HepG2 (cell line): ENCODE data around the gene ROM1. TPM values are rescaled to one million over a fixed set of nuclear protein-coding genes. Genes with fewer than 3 reads are reported as not detected.

Experiments
- DBP ChIP-seq: sonication (generic); formaldehyde crosslinking; IDR thresholded peaks from 2 replicates; pipeline ENCODE4 v1.4.0; 2020; ENCODE audit warnings: missing genetic modification reagents; ENCODE audit errors: not compliant biosample characterization
- DRAP1 ChIP-seq: IDR thresholded peaks from 2 replicates; pipeline ENCODE4 v1.6.1; 2016; ENCODE audit warnings: missing genetic modification reagents, missing compliant biosample characterization
- E2F5 ChIP-seq: sonication (generic); formaldehyde crosslinking; conservative IDR thresholded peaks from 2 replicates; pipeline ENCODE4 v1.4.0; 2020; ENCODE audit warnings: missing genetic modification reagents
- GTF2F1 ChIP-seq: fragments of 150-350 bp; IDR thresholded peaks from 2 replicates; pipeline ENCODE4 v1.6.1; 2014; ENCODE audit warnings: low read length
- MED1 ChIP-seq: sonication (generic); formaldehyde crosslinking; IDR thresholded peaks from 2 replicates; pipeline ENCODE4 v1.4.0; 2020; ENCODE audit warnings: missing genetic modification reagents
- NFIC ChIP-seq: IDR thresholded peaks from 2 replicates; pipeline ENCODE4 v1.6.1; 2012; ENCODE audit warnings: mild to moderate bottlenecking, low read length, inconsistent platforms
- PBX2 ChIP-seq: IDR thresholded peaks from 2 replicates; pipeline ENCODE4 v1.6.1; 2016; ENCODE audit warnings: control low read depth
- SMAD3 ChIP-seq: sonication (generic); formaldehyde crosslinking; IDR thresholded peaks from 2 replicates; pipeline ENCODE4 v1.4.0; 2020; ENCODE audit warnings: missing genetic modification reagents
- THYN1 ChIP-seq: sonication (generic); formaldehyde crosslinking; IDR thresholded peaks from 2 replicates; pipeline ENCODE4 v1.8.1; 2023; ENCODE audit warnings: low read depth, mild to moderate bottlenecking, moderate library complexity, missing genetic modification reagents, borderline replicate concordance
- TRAFD1 ChIP-seq: sonication (generic); formaldehyde crosslinking; IDR thresholded peaks from 2 replicates; pipeline ENCODE4 v1.5.1; 2020; ENCODE audit warnings: missing genetic modification reagents, mild to moderate bottlenecking, borderline replicate concordance
- ZBTB26 ChIP-seq: IDR thresholded peaks from 2 replicates; pipeline ENCODE4 v1.6.1; 2016; ENCODE audit warnings: missing compliant biosample characterization, missing genetic modification reagents, borderline replicate concordance
- ZBTB7A ChIP-seq: sonication (generic); formaldehyde crosslinking; IDR thresholded peaks from 2 replicates; pipeline ENCODE4 v1.8.0; 2022; ENCODE audit warnings: mild to moderate bottlenecking, missing genetic modification reagents
- ZNF101 ChIP-seq: sonication (generic); formaldehyde crosslinking; IDR thresholded peaks from 2 replicates; pipeline ENCODE4 v1.4.0; 2020; ENCODE audit warnings: mild to moderate bottlenecking, low read depth, missing genetic modification reagents, borderline replicate concordance
- ZNF251 ChIP-seq: sonication (generic); formaldehyde crosslinking; IDR thresholded peaks from 2 replicates; pipeline ENCODE4 v1.9.0; 2021; ENCODE audit warnings: mild to moderate bottlenecking, missing genetic modification reagents
- ZNF512B ChIP-seq: sonication (generic); formaldehyde crosslinking; IDR thresholded peaks from 2 replicates; pipeline ENCODE4 v1.5.1; 2020; ENCODE audit warnings: missing genetic modification reagents, mild to moderate bottlenecking, borderline replicate concordance
- ZNF740 ChIP-seq: sonication (generic); formaldehyde crosslinking; IDR thresholded peaks from 2 replicates; pipeline ENCODE4 v1.4.0; 2020; ENCODE audit warnings: missing genetic modification reagents
- polyA plus RNA-seq, 8 experiments: library from polyadenylated mRNA; depleted of rRNA in 3 of 8; stranded (reverse) in 7 of 8; unstranded in 1 of 8; fragments of >200 nt; fragmentation: Illumina TruSeq in 4 of 8; extraction: Trizol in 4 of 8; gene quantifications; 2 replicates each; pipeline versions ENCODE4 v1.2.1 to v1.2.3, GENCODE V29; 2011 to 2016; ENCODE audit warnings: low read depth in 4 of 8, missing spikeins in 1 of 8, mixed read lengths in 1 of 8; ENCODE audit not compliant: insufficient read depth in 1 of 8
- total RNA-seq, 5 experiments: library from RNA; depleted of rRNA; stranded (reverse); fragments of >200 nt; fragmentation: Illumina TruSeq; extraction: Trizol; gene quantifications; 2 replicates each; pipeline ENCODE4 v1.2.3, GENCODE V29; 2016; ENCODE audit warnings: low read depth in 1 of 5

The ROM1 gene
- total and polyA plus RNA-seq, 2 of the 13 experiments (the other 11 are each of a cell fraction or from before 2014, with no cell fraction given) = 1.2 to 2.4 TPM

- TF ChIP-seq PBX2 = no peak
- 0 out of 2 replicates have a peak, but pooled peaks have one; percentile 10 for TF ChIP-seq SMAD3
- no peak for TF ChIP-seq DBP
- TF ChIP-seq ZNF512B (CRISPR knock-in tag) = no peak
- no peak for TF ChIP-seq ZNF251 (CRISPR knock-in tag)
- no peak for TF ChIP-seq ZNF740 (CRISPR knock-in tag)
- TF ChIP-seq ZNF101 (CRISPR knock-in tag) = no peak
- TF ChIP-seq E2F5 (CRISPR knock-in tag) = no peak; the same call in 1 of the 2 replicates
- no peak for TF ChIP-seq ZBTB7A (CRISPR knock-in tag)
- no peak for TF ChIP-seq GTF2F1
- peak; percentile 27; the same call in 1 of the 2 replicates for TF ChIP-seq ZBTB26 (CRISPR knock-in tag)
- no peak for TF ChIP-seq THYN1 (CRISPR knock-in tag)
- no peak for TF ChIP-seq MED1 (CRISPR knock-in tag)
- TF ChIP-seq DRAP1 (CRISPR knock-in tag) = peak; percentile 85
- no peak for TF ChIP-seq NFIC
- no peak for TF ChIP-seq TRAFD1 (CRISPR knock-in tag)
Measured at GRCh38 chr11:62573592-62574362, 39.3 kb upstream of the ROM1 start, which contains the start of gene EEF1G (continued).
